ENCODE measurements around the gene ACADVL. TPM values are rescaled to one million over a fixed set of nuclear protein-coding genes. Genes with fewer than 3 reads are reported as not detected.
A peak's percentile ranks its signal among the peaks of the same experiment; 100 is the strongest.

Gene ACADVL
- total RNA-seq, 3 donors from 2014 or later (not counting 1 experiment from before 2014, with no cell fraction given): 439 to 637 (median 607) TPM

- DNase-seq: peak; percentile 60 to 86
- Mint-ChIP-seq H3K4me1 (peaks cover 65 to 84% of the 10 kb centered on the region in 2 donors), H3K9me3 (no peaks in the 10 kb centered on the region), H3K27ac (peak overlapping the region; percentile 97 to 99), H3K27me3 (ENCODE audit: low read depth in 2 of 2) (no peaks in the 10 kb centered on the region), H3K36me3 (no peaks in the 10 kb centered on the region), H3K4me3 (peak overlapping the region; percentile 96)
- H3K27me3 ChIP-seq (ENCODE audit: control insufficient read depth, insufficient read depth, low read length): no peaks in the 10 kb centered on the region
- intact Hi-C loops (cut with micrococcal nuclease): loop anchor here (2.0 kb wide), 1 partner anchor 15 kb away; the partner anchor contains the start of gene ELP5
- H3K36me3 ChIP-seq (ENCODE audit: control insufficient read depth, insufficient read depth, low read length): peaks cover 25% of the 10 kb centered on the region
- H3K4me3 ChIP-seq (ENCODE audit: low read length): peak overlapping the region; percentile 87
- peaks cover 57% of the 10 kb centered on the region for H3K4me1 ChIP-seq (ENCODE audit: control insufficient read depth, insufficient read depth, low read length)
- under 1% methylated on average over 62 of the region's 73 CpGs for WGBS (ENCODE audit: insufficient coverage)
- ATAC-seq: peak; percentile 10 to 23 (median 16)
- no peaks in the 10 kb centered on the region for H3K9me3 ChIP-seq (ENCODE audit: control insufficient read depth, insufficient read depth, low read length)
- no peak for TF ChIP-seq CTCF (IDR thresholded peaks at IDR 0.05)
- H3K27ac ChIP-seq (ENCODE audit: low read length): peak overlapping the region; percentile 80
Observed at GRCh38 chr17:7237761-7238419, 18.2 kb downstream of the ACADVL start.

GRCh38 chr17:7238420-7239090 is 18.8 kb downstream of the ACADVL start:
- Mint-ChIP-seq H3K4me3 (peak overlapping the region; percentile 96), H3K4me1 (peaks cover 64 to 84% of the 10 kb centered on the region in 2 donors), H3K27ac (peak overlapping the region; percentile 97 to 99), H3K27me3 (ENCODE audit: low read depth in 2 of 2) (no peaks in the 10 kb centered on the region), H3K9me3 (no peaks in the 10 kb centered on the region), H3K36me3 (no peaks in the 10 kb centered on the region)
- TF ChIP-seq CTCF (IDR thresholded peaks at IDR 0.05): no peak
- Histone ChIP-seq H3K27me3 (ENCODE audit: control insufficient read depth, insufficient read depth, low read length) (no peaks in the 10 kb centered on the region), H3K9me3 (ENCODE audit: control insufficient read depth, insufficient read depth, low read length) (no peaks in the 10 kb centered on the region), H3K36me3 (ENCODE audit: control insufficient read depth, insufficient read depth, low read length) (peaks cover 25% of the 10 kb centered on the region), H3K4me3 (ENCODE audit: low read length) (peak overlapping the region; percentile 87), H3K4me1 (ENCODE audit: control insufficient read depth, insufficient read depth, low read length) (peaks cover 56% of the 10 kb centered on the region), H3K27ac (ENCODE audit: low read length) (peak overlapping the region; percentile 80)
- ATAC-seq (no peak), DNase-seq (peak; percentile 39 to 60)
- 0% methylated on average over 27 of the region's 39 CpGs for WGBS (ENCODE audit: insufficient coverage)
- intact Hi-C loops (cut with micrococcal nuclease): loop anchor here (2.0 kb wide), 1 partner anchor 14 kb away; the partner anchor contains the start of gene ELP5

- DNase-seq: peak; percentile 85 to 99
- intact Hi-C loops (cut with micrococcal nuclease): loop anchor here (2.0 kb wide), 1 partner anchor 13 kb away; the partner anchor contains the start of gene ELP5
- Histone ChIP-seq H3K27ac (ENCODE audit: low read length) (peak within 1 kb of the TSS; percentile 80), H3K4me1 (ENCODE audit: control insufficient read depth, insufficient read depth, low read length) (peaks cover 53% of the 10 kb centered on the region), H3K9me3 (ENCODE audit: control insufficient read depth, insufficient read depth, low read length) (no peaks in the 10 kb centered on the region), H3K27me3 (ENCODE audit: control insufficient read depth, insufficient read depth, low read length) (no peaks in the 10 kb centered on the region), H3K4me3 (ENCODE audit: low read length) (peak within 1 kb of the TSS; percentile 87), H3K36me3 (ENCODE audit: control insufficient read depth, insufficient read depth, low read length) (peaks cover 30% of the 10 kb centered on the region)
- peak within 1 kb of the TSS; percentile 96 for H3K4me3 Mint-ChIP-seq
- no peak for TF ChIP-seq CTCF (IDR thresholded peaks at IDR 0.05)
- H3K9me3 Mint-ChIP-seq: no peaks in the 10 kb centered on the region
- H3K27ac Mint-ChIP-seq: peak within 1 kb of the TSS; percentile 97 to 99
- no peaks in the 10 kb centered on the region for H3K27me3 Mint-ChIP-seq (ENCODE audit: low read depth in 2 of 2)
- peak; percentile 56 to 77 (median 68) for ATAC-seq
- H3K4me1 Mint-ChIP-seq: peaks cover 61 to 77% of the 10 kb centered on the region in 2 donors
- WGBS (ENCODE audit: insufficient coverage): under 1% methylated on average over 72 of the region's 72 CpGs
- H3K36me3 Mint-ChIP-seq: no peaks in the 10 kb centered on the region
Observed at GRCh38 chr17:7239091-7240027, 19.6 kb downstream of the ACADVL start, which contains the start of gene PHF23. TSS of gene PHF23 (minus strand) at chr17:7239457. CDS start at chr17:7239279, 178 bp downstream.

Data from natural killer cell (primary cell).